ELF-1 (cell line): Measurements from ENCODE around the gene CSAD.
"Not testable (repeated sequence)": the region's sequence is repeated elsewhere in the genome, so short reads cannot be mapped to it uniquely, and the experiment has no call there.

ENCODE experiments used
- DNase-seq: peaks from one replicate; pipeline ENCODE4 v3.0.0-alpha.2; 2016; ENCODE audit warnings: low read depth, low spot score

Gene CSAD

GRCh38 chr12:53180931-53181645 lies 363 bp upstream of the CSAD start:
- peak; percentile 77 for DNase-seq

GRCh38 chr12:53179687-53180219 lies 972 bp downstream of the CSAD start:
- no peak for DNase-seq

DNA sequence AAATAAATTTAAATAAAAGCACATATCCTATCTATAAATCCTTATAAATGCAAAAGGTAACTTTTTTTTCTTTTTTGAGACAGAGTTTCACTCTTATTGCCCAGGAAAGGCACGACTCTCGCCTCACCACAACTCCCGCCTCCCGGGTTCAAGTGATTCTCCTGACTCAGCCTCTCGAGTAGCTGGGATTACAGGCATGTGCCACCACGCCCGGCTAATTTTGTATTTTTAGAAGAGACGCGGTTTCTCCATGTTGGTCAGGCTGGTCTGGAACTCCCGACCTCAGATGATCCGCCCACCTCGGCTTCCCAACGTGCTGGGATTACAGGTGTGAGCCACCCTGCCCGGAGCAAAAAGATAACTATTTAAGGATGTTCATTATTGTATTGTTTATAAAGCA lies 1.9 kb downstream of the CSAD start:
- DNase-seq = not testable (repeated sequence)

DNA sequence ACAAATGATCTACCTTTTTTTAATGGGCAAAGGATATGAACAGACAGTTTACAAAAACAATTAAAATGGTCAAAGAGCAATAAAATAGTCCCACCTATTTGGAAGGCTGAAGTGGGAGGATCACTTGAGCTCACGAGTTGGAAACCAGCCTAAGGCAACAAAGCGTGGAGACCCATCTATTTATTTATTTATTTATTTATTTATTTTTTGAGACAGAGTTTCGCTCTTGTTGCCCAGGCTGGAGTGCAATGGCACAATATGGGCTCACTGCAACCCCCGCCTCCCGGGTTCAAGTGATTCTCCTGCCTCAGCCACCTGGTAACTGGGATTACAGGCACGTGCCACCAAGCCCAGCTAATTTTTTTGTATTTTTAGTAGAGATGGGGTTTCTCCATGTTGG lies 3.3 kb downstream of the CSAD start:
- DNase-seq = not testable (repeated sequence)

DNA sequence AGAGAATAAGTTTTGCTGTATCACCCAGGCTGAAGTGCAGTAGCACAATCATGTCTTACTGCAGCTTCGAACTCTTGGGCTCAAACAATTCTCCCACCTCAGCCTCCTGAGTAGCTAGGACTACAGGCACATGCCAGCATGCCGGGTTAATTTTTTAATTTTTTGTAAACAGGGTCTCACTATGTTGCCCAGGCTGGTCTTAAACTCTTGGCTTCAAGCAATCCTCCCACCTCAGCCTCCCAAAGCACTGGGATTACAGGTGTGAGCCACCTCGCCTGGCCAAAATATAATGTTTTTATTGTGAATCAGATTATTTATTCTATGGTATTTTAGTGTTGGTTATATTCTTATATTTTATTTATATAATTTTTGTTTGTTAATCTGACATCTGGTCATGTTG lies 4.0 kb downstream of the CSAD start:
- no peak for DNase-seq

DNA sequence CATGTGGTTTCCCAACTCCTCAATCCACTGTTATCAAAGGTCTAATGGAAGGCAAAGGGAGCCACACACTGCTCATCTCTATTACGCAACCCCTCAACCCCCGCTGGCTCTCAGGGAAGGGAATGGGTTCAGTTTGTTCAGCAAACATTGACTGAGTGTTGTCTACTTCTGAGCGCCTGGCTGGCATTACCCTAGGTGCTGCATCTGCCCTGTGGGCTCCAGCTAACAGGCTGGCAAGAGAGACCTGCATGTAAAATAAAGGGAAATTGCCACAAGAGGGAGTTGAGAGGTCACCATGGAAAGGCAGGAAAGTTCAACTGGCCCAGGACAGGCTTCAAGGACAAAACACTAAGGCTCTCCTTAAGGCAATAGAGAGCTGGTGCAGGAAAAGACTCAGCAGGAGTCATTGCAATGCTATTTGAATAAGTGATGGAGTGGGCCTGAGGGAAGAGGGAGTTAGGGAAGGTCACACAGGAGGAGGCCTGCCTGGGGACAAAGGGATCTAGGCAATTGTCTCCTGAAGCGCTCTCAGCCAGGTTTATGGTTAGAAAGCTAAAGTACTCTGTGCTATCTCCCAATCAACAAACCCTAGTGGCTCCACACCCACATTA lies 5.7 kb downstream of the CSAD start:
- DNase-seq = peak; percentile 97

DNA sequence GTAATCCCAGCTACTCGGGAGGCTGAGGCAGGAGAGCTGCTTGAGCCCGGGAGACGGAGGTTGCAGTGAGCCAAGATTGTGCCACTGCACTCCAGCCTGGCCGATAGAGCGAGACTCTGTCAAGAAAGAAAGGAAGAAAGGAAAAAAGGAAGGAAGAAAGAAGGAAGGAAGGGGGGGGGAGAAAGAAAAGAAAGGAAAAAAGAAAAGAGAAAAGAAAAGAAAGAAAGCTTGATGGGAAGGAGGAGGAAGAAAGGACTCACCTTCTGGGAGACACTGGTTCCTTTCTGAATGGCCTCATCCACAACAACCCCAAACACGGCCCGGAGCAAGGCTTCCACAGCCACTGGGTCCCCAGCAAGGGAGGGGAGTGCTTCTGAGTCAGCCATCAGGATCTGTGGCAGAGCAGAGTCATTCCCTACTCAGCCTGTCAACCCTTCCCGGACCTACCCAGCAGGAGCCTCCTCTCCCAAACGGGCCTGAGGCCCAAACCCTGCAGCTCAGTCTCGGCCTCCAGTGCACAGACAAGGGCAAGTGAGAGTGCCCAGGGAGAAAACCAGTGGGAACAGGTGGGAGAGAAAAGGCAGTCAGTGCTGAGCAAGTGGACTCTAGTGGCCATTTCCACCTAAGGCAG lies 7.5 kb downstream of the CSAD start:
- peak; percentile 48 for DNase-seq

DNA sequence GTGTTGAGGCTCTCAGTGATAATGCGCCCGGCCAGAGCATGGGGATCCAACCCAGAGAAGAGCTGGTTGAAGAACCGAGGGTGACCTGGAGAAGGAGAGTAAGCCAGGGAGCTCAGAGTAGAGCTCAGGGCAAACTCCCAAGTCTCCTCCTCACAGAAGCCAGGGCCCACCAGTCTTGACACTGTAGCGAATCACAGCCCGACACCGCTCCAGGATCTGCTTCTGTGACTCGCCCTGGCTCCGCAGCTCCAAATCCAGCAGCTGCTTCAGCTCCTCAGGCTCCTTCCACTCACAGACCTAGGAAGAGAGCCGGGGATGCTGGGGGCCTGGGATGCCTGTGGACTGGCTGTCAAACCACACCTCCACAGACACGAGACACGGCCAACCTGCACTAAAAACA lies 8.4 kb downstream of the CSAD start:
- DNase-seq = peak; percentile 42

DNA sequence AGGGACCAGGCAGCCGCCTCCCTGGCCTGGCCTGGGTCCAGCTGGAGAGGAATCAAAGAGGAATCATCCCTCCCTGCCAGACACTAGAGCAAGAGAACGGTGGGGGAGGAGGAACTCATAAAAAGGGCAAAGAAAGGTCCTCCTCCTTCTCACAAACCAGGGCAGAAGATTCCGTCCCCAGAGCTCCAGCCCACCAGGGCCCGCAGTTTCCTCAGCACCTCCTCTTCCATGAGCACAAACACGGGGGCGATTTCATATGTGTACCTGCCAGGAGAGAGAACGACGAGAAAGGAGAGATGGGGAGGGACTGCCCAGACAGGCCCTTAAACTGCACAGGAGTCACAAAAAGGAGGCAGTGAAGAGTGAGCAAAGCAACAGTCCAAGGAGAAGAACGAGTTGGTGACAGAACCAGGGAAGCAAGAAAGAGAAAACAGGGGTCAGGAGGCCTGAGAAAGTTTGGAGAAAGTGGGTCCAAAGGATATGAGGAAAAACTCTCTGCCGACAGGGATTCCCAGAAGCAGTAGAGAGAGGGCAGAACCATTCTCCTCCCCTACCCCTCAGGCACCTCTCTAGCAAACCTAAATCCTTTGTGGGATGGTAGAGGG lies 8.9 kb downstream of the CSAD start:
- no peak for DNase-seq

- DNase-seq = peak; percentile 45
These were observed 9.6 kb downstream of the CSAD start for GRCh38 chr12:53170876-53171724.

GRCh38 chr12:53170215-53170614 lies 10.5 kb downstream of the CSAD start:
- no peak for DNase-seq

- no peak for DNase-seq
These were observed 11.1 kb downstream of the CSAD start for GRCh38 chr12:53169644-53170043.

- DNase-seq = no peak
These were observed 13.9 kb downstream of the CSAD start for GRCh38 chr12:53166837-53167236.

- DNase-seq = not testable (repeated sequence)
These were observed 17.7 kb downstream of the CSAD start for GRCh38 chr12:53163008-53163407.

DNA sequence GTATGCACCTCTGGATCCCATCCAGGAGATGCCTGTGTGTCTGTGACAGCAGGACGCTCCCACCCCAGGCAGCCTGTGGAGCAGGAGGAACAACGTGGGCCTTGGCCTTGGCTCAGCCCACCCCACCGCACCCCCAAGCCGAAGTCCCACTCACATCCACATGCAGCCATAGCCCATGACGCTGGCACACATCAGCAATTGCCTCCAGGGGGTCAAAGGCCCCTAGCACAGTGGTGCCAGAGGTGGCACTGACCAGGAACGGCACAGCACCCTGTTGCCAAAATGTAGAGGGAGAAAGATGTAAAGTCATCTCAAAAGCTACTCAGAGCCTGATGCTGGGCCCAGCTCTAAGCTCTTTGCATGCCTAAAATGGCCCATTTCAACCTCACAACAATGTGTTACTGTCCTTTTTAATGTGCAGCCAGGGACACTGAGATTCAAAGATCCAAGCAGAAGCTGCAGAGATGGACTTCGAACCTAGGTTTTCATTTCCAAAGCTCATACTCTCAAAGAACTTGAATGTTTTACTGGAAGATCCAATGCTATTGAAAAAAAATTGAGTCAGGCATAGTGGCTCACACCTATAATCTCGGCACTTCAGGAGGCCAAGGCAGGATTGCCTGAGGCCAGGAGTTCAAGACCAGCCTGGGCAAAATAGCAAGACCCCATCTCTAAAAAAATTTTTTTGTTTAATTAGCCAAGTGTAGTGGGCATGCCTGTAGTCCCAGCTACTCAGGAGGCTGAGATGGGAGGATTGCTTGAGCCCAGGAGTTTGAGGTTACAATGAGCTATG lies 19.4 kb downstream of the CSAD start:
- DNase-seq = no peak

GRCh38 chr12:53160673-53161072 lies 20.1 kb downstream of the CSAD start:
- DNase-seq = peak; percentile 19

DNA sequence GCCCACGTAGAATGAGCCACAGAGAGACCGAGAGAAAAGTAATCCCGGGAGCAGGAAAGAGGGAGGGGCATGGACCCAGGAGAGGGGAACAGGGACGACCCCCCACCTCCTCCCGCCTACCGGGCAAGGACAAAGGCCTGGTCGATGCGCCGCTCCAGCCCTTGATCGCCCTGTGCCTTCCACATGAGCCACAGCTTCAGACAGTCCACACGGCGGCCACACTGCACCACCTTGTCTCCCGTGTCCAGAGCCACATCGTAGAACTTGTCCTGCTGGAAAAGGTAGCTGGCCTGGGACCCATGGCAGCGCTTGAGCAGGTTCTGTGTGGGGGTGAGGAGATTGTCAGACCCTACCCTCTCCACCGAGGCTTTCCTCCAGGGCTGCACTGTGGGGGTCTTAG lies 20.7 kb downstream of the CSAD start:
- no peak for DNase-seq

GRCh38 chr12:53159195-53159839 lies 21.4 kb downstream of the CSAD start:
- DNase-seq = peak; percentile 93

GRCh38 chr12:53152390-53152789 lies 28.3 kb downstream of the CSAD start:
- DNase-seq = no peak

DNA sequence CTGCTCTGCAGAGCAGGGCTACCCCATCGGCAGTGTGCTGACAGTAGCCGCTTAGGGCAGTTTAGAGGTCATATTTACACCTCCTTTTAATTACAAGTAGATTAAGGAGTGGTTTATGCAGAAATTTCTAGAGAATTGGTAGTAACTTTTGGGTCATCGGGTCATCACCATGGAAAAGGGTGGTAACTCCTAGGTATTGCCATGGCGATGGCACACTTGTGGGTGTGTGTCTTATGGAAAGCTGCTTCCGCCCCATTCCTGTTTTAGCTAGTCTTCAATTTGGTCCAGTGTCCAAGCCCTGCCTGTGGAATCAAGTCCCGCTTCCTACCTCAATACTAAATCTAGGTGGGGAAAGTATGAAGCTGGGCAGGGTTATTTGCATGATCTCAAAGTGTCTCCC lies 29.7 kb downstream of the CSAD start:
- DNase-seq = no peak
